ENCODE data around the gene PDE8A. TPM values are rescaled to one million over a fixed set of nuclear protein-coding genes. Genes with fewer than 3 reads are reported as not detected.

Gene PDE8A
- total RNA-seq, 2 experiments from 2014 or later = 28.3 to 32.3 TPM

DNA sequence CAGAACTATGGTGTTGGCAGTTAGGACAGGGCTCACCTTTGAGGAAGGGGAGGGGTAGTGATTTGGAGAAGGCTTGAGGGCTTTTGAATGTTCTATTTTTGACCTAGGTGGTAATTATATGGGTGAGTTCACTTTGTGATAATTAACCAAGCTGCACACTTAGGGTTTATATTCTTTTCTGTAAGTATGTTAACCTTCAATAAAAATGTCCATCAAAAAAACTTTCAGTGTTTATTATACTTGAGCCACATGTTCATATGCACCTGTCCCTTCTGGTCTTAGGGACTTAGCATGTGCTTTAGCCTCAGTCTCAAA is 28.4 kb downstream of the PDE8A start:
- peak overlapping the region; percentile 50 for H3K4me2 ChIP-seq (ENCODE audit: low read length)
- H3K36me3 ChIP-seq (ENCODE audit: insufficient read depth, low read length) = no peaks in the 10 kb centered on the region
- POLR2A ChIA-PET = interaction anchor here (1.1 to 1.4 kb wide), 3 partner anchors 12 to 19 kb away, joined by 3 read pairs; no protein-coding TSS in a partner anchor
- TSS peak; percentile 12 for BruUV-seq (replicated peaks)
- peaks cover 32% of the 10 kb centered on the region; the same call in 1 of the 2 replicates for H3K79me2 ChIP-seq (ENCODE audit: insufficient read depth, low read depth, low read length)
- H4K20me1 ChIP-seq (ENCODE audit: insufficient read depth, low read length) = no peaks in the 10 kb centered on the region
- H3K9me3 ChIP-seq (ENCODE audit: low read length) = no peaks in the 10 kb centered on the region
- intact Hi-C loops (cut with micrococcal nuclease; ENCODE audit: unreplicated experiment) = loop anchor here (2.0 kb wide), 1 partner anchor 29 kb away; the partner anchor contains the start of gene PDE8A
- H3K4me3 ChIP-seq (ENCODE audit: low read depth, low read length, poor library complexity, severe bottlenecking) = no peak overlapping the region
- CTCF ChIA-PET (ENCODE audit: unreplicated experiment) = interaction anchor here (1.1 to 1.6 kb wide), 2 partner anchors 30 to 82 kb away, joined by 3 to 4 read pairs; no protein-coding TSS in a partner anchor
- no peak for TF ChIP-seq EZH2phosphoT487 (IDR thresholded peaks at IDR 0.05; ENCODE audit: borderline replicate concordance, low read depth, low read length)
- TF ChIP-seq, protein P1, sequence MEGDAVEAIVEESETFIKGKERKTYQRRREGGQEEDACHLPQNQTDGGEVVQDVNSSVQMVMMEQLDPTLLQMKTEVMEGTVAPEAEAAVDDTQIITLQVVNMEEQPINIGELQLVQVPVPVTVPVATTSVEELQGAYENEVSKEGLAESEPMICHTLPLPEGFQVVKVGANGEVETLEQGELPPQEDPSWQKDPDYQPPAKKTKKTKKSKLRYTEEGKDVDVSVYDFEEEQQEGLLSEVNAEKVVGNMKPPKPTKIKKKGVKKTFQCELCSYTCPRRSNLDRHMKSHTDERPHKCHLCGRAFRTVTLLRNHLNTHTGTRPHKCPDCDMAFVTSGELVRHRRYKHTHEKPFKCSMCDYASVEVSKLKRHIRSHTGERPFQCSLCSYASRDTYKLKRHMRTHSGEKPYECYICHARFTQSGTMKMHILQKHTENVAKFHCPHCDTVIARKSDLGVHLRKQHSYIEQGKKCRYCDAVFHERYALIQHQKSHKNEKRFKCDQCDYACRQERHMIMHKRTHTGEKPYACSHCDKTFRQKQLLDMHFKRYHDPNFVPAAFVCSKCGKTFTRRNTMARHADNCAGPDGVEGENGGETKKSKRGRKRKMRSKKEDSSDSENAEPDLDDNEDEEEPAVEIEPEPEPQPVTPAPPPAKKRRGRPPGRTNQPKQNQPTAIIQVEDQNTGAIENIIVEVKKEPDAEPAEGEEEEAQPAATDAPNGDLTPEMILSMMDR (conservative IDR thresholded peaks at IDR 0.05; ENCODE audit: low read length) = no peak
- DNase-seq (ENCODE audit: low spot score) = peak; percentile 39
- peak overlapping the region; percentile 47 for H3K27ac ChIP-seq (ENCODE audit: low read depth, low read length, poor library complexity, severe bottlenecking)
- H2AFZ ChIP-seq (ENCODE audit: low read length) = 0 out of 2 replicates have a peak overlapping the region, but pooled peaks have one; percentile 11
- no peaks in the 10 kb centered on the region for H3K9me2 ChIP-seq (ENCODE audit: insufficient read depth, low read length)
- H3K4me1 ChIP-seq (ENCODE audit: insufficient read depth, low read length, poor library complexity, severe bottlenecking) = peaks cover 48% of the 10 kb centered on the region

DNA sequence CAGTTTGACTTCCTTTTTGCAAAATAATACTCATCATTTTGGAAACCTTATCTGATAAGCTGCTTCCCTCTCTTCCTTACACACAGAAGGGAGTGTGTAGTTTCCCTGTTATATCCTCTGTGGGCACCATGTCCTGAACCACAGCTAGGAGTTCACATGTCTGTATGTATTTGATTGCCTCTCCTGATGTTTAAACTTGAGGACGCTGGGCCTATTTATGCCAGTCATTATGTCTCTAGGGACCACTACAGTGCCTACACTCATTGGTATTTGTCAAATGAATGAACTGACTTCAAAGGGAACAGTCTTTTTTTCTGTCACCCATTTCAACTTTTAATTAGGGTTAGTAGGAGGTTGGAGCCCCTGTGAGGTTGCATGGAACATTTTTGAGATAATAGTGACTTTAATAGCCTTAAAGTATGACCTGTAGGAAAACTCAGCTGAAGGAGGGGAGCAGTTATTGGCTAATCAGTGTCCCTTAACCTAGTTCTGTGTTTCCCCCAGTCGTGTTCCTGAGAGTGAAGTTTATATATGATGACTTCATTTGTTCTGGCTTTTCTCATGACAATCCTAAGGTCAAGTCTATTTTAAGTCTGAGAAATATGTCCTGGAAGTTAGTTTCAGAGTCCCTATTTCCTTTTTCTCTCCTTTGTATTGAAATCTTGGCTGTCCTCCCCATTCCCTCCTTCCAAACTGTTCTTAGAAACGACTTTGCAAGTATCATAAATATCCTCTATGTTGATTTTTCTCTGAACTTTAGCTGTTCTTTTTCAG is 28.9 kb downstream of the PDE8A start:
- H3K9me3 ChIP-seq (ENCODE audit: low read length) = no peaks in the 10 kb centered on the region
- no TSS peak for BruUV-seq (replicated peaks)
- intact Hi-C loops (cut with micrococcal nuclease; ENCODE audit: unreplicated experiment) = loop anchor here (2.0 kb wide), 1 partner anchor 30 kb away; the partner anchor contains the start of gene PDE8A
- H3K27ac ChIP-seq (ENCODE audit: low read depth, low read length, poor library complexity, severe bottlenecking) = peak overlapping the region; percentile 47
- H3K9me2 ChIP-seq (ENCODE audit: insufficient read depth, low read length) = no peaks in the 10 kb centered on the region
- H3K36me3 ChIP-seq (ENCODE audit: insufficient read depth, low read length) = no peaks in the 10 kb centered on the region
- ChIA-PET CTCF (ENCODE audit: unreplicated experiment) (interaction anchor here (1.1 to 1.6 kb wide), 2 partner anchors 31 to 82 kb away, joined by 3 to 4 read pairs; no protein-coding TSS in a partner anchor), POLR2A (interaction anchor here (1.1 to 1.4 kb wide), 3 partner anchors 11 to 19 kb away, joined by 3 read pairs; no protein-coding TSS in a partner anchor)
- no peaks in the 10 kb centered on the region for H4K20me1 ChIP-seq (ENCODE audit: insufficient read depth, low read length)
- TF ChIP-seq, protein P1 (conservative IDR thresholded peaks at IDR 0.05; ENCODE audit: low read length) = peak; percentile 72
- no peak for TF ChIP-seq EZH2phosphoT487 (IDR thresholded peaks at IDR 0.05; ENCODE audit: borderline replicate concordance, low read depth, low read length)
- peaks cover 29% of the 10 kb centered on the region; the same call in 1 of the 2 replicates for H3K79me2 ChIP-seq (ENCODE audit: insufficient read depth, low read depth, low read length)
- peaks cover 52% of the 10 kb centered on the region for H3K4me1 ChIP-seq (ENCODE audit: insufficient read depth, low read length, poor library complexity, severe bottlenecking)
- H2AFZ ChIP-seq (ENCODE audit: low read length) = 0 out of 2 replicates have a peak overlapping the region, but pooled peaks have one; percentile 11
- no peak overlapping the region for H3K4me3 ChIP-seq (ENCODE audit: low read depth, low read length, poor library complexity, severe bottlenecking)
- H3K4me2 ChIP-seq (ENCODE audit: low read length) = peak overlapping the region; percentile 50
- DNase-seq (ENCODE audit: low spot score) = peak; percentile 62
